ENCODE measurements around the gene OSBPL2.

Gene OSBPL2

DNA sequence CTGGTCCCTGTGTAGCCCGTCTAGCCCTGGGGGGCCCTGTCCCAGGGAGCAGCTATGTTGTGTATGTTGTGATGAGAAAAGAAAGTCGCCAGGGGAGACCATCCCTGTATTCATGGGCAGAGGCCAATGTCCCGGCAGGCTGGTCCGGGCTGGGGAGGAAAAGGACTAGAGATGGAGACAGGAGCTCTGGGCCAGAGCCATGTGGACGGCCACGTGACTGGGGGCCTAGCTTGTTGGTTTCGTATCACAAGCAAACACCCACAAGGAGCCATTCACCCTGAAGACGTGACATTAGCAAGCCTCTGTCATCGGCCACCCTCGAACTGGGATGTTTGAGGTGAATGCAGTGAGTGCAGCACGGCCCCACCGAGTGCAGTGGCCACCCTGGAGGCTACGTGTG, 15.3 kb upstream of the OSBPL2 start:
- no peak for DNase-seq

DNA sequence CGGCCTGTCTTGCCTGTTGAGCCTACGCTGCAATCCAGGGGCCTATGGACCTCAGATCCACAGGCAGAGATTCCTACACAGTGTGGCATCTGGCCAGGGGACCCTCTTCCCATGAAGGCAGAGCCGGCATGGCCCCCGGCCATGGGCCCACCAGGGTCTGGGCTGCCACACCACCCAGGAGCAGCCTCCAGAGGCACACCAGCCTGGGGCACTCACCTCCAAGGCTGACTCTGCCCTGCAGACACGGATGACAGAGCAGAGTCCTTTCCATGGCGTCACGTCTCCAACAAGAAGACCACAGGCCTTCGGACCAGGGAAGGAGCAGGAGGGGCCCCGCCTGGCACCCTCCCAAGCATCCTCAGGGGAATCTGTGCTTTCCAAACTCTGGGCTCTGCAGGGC, 14.8 kb upstream of the OSBPL2 start:
- no peak for DNase-seq

DNA sequence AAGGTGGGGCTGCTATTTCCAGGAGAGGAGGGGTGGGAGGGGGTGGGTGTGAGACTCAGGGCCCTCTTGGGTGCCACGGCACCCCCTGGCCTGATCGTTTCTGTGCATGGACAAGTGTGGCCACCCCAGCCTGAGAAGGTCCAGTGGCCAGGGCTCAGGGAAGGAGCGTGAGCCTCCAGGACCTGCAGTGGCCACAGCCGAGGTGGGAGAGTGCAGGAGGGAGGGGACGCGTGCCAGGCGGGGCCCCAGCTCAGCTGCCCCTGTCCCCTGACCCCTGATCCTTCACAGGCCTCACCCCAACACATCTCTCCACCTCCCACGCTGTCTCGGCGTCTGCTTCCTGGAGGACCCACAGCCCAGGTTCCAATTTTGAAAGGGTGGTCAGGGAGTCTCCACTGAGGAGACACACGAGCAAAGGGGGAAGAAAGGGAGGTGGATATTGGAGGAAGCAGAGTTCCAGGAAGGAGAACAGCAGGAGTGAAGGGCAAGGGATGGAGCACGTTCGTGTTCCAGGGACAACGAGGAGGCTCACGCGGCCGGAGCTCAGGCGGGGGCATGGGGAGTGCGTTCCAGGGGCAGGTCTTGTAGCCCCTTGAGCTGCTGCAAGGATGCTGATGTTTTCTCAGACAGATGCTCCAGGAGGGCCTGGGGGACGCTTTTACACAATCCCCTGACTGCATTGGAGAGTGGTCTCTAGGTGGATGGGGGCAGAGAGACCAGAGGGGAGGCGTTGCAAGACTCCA, 14.0 kb upstream of the OSBPL2 start:
- DNase-seq = no peak

DNA sequence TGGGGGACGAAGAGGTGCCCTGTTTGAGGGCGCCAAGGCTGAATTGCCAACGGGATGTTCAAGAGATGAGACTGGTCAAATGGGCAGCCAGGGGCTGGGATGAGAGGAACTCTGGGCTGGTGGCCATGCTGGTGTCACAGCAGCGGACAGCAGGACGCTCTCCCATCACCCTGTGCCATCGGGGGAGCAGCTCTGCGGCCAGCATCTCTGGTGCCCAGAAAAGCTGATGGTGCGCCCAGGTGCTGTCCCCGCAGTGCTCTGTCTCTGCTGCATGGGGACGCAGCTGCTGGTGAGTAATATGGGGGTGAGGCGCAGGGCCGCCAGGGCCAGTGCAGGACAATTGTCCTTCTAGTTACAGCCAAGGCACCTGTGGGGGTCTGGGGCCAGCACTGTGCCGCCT, 13.3 kb upstream of the OSBPL2 start:
- no peak for DNase-seq

DNA sequence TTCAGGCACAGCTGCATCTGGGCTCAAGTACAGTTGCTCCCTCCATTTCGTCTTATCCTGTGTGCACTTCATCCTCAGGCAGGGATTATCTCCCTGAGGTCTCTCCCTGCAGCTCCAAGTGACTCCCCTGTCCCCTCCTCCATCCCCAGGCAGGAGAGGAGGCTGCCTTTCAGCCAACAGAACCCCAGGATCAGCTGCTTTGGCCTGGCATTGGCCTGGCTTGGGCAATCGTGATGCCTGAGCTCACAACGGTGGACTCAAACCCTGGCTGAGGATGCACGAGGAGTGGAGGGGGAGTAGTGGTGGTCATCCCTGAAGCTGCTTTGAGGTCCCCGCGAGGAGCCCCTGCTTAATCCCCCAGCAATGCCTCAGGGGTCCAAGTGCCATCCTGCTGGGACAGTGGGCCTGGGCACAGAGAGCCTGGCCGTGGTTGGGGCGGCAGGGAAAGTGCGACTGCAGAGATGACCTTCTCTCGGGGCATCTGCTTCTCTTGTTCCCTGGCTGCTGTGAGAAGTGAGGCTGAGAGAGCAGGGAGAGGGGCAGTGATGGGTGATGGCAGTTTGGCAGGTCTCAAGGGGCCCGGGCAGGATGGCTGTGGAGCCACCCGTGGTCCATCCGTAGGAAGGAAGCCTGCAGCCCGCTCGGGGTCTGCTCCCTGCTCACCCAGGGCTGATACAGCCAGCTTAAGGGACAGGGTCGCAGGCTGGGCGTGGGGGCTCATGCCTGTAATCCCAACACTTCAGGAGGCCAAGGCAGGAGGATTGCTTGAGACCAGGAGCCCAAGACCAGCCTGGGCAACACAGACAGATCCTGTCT, 12.3 kb upstream of the OSBPL2 start:
- no peak for DNase-seq

DNA sequence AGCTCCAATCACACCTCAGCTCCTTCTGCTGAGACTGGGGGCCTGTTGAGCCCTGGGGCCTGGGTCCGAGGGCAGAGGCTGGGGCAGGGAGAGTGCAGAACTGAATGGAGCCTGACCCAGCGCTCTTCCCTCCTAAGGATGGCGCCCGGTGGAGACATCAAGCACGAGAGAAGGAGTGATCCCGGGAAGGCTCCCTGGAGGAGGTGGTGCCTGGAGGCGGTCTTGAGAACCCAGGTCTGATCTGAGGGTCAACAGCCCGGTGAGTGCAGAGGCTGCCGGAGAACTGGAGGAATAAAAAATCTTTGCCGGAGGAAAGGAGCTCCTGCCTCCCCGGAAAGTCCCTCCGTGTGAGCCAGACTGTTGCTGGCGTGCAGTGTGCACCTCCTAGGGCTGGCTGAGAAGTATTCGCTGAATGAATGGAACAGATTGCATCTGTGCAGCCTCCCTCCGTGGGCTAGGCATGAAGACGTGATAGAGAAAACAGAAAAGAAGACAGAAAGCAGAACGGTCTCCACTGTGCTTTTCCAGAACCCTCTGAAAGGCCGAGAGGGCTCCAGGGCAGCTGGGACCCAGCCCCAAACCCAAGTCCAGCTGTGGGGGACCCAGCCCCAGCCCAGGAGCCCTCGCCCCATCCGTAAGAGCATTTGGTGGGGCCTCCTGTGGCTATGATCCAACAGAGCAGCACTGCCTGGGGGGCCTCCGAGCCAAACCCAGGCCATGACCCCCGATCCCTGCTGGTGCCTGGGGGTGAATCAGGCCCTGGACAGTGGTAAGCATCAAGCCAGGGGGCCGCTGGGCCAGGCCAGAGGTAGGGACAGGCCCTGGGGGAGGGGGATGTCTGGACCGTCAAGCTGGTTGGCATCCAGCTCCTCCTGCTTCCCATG, 11.4 kb upstream of the OSBPL2 start:
- no peak for DNase-seq

DNA sequence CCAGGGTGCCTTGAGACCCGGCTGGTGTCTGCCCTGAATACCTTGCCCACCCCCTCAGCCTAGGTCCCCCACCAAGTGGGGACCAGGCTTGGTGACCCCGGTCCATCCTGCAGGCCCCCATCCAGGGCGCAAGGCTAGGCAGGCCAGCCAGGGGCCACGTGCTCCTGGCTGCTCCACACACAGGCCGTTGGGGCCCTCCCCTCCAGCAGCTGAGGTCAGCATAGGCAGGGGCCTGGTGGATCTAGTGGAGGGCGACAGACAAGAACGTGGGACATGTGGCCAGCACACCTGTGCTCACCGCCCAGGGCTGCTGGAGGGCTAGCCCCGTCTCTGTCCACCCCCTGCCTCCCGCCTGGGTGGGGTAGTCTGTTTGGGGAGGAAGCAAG, 10.7 kb upstream of the OSBPL2 start:
- DNase-seq = no peak

DNA sequence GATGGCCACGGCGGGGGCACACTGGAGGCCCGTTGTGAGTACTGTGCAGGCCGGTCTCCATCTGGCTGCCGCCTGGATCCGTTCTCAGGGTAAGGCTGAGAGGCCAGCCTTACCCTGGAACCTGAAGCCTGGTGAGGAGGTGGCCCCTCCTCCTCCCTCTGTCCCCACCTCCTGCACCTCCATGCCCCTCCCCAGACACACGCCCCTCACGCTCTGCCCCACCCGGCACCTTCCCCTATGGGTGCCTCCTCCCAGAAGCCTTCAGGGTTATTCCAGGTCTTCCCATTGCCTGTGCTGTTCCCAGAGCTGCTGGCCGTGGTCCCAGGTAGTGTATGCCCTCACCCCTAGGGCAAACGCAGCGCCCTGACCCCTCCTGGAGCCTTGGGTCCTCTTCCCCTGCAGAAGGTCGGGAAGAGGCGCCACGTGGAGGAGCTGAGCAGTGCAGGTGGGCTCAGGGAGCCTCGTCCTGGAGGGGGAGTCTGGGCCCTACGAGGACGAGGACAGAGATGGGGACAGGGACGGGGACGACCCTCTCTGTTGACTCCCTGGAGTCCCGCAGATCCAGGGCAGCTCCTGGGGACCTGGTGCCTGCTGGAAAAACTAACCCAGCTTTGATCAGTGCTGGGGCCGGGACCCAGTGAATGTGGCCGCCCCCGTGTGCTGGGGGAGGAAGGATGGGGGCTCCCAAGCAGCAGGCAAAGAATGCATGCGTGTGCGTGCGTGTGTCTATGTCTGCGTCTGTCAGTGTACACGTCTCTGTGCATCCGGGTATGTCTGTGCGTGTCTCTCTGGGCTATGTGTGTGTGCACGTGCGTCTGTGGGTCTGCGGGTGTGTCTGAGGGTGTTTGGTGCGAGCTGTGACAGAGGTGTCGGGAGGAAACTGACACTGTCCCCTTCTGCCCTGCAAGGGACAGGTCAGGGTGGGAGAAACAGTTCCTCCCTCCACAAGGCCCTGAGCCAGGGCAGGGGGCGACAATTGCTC, 10.1 kb upstream of the OSBPL2 start:
- DNase-seq = no peak

DNA sequence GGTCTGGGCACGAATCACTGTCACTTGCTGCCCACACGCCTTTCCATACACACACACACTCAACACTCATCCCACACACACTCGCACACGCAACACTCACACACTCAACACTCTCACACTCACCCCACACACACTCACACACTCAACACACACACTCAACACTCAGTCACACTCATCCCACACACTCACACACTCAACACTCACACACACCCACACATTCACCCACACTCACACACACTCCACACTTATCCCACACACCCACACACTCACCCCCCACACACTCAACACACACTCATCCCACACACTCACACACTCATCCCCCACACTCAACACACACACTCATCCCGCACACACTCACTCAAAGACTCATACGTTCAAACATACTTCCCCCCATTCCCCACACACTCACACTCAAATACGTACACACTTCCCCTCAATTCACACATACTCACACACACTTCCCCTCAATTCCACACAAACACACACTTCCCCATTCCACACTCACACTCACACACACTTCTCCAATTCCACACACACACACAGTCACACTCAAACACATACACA, 9.3 kb upstream of the OSBPL2 start:
- no peak for DNase-seq

DNA sequence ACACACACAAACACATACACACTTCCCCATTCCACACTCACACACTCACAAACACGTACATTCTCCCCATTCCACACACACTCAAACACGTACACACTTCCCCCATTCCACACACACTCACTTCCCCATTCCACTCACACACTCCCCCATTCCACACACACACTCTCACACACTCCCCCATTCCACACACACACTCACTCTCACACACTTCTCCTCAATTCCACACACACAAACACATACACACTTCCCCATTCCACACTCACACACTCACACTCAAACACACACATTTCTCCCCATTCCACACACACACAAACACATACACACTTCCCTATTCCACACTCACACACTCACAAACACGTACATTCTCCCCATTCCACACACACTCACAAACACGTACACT, 8.7 kb upstream of the OSBPL2 start:
- no peak for DNase-seq

DNA sequence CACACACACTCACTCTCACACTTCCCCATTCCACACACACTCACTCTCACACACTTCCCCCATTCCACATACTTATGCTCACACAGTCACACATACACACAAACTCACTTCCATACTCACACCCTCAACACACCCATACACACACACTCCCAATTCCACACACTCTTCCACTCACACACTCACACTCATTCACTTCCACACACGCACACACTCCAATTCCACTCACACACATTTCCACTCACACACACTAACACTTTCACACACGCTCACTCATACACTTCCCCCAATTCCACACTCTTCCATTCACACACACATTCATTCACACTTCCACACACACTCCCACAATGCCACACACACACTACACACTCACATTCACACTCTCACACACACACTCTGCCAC, 8.0 kb upstream of the OSBPL2 start:
- DNase-seq = no peak

DNA sequence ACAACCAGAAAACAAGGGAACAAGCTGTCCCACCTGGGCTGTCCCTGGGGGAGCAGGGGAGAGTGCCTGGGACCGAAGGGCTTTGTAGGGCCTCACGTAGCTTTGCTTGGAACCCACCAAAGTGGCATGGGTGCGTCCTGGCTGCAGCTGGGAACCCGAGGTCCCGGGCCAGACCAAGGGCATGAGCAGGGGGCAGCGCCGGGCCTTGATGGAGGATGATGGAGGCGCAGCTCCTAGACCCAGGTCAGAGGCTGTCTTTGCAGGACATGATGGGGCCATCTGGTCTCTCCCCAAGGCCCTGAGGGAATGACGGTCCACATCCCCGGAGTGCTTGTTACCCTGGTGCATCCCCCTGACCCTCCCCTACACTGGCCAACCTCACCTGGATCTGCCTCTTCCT, 7.6 kb upstream of the OSBPL2 start:
- DNase-seq = no peak

DNA sequence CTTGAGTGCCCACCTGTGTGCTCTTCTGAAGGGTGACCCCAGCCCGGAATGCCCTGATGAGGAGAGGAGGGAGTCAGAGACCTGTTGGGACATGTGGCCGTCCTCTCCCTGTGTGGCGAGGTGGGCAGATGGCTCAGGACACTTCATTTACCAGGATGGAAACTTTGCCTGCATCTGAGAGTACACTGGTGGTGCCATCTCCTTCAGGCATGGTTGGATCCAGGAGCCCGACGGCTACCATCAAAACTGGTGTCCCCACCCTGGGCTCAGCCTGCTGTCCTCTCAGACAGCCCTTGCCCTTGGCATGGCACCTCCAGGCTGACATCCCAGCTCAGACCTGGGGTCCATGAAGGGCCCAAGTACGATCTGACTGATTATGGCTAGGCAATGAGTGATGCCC, 7.0 kb upstream of the OSBPL2 start:
- no peak for DNase-seq

DNA sequence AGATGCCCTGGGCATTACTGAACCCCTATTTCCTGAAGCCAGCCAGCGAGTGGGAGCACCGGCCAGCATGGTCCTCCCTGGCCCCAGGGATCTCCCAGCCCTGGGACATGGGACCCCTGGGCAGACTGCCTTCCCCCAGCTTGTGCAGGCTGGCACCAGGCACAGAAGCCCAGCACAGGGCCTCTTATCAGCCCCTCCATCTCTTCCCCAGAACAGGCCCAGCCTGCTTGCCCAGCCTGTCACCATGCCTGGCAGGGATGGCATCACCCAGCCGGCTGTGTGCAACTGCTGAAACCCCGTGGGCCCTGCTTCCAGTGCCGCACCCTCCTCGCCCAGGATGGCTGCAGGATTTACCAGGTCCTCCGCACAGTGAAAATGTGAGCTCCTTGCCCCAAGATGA, 6.1 kb upstream of the OSBPL2 start:
- no peak for DNase-seq

DNA sequence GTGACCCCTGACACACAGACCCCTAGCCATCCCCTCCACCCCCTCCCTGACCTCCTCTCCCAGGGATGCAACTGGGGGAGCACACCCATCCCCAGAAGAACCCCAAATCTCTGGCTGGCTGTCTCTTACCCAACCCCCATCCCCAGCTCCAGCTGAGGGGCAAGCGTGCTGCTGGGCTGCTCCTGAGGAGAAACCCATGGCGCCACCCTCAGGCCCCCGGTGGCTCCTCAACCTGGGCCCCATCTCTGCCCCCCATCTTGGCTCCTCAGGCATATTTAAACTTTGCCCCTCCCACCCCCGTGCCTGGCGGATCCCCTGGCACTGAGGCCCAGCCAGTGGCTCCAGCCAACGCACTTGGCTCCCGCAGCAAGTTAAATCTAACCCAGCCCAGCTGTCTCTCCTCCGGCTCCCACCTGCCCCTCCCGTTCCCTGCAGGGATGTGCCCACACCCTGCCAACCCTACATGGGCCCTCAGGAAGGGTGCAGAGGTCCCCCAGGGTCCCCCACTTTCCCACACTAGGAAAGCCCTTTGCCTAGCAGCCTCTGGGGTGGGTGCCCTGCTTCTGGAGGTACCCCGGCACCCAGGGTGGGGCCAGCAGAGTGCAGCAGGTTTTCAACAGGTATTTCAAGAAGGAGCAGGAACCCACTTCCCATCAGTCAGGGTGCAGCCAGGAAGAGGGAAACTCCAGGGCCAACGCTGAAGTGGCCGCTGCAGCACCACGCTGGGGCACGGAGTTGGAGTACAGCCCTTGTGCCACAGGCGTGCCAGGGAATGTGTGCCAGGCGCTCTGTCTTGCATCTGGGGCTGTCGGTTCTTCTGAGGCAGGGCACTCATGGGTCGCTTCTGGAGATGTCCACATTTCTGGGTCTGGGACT, 5.3 kb upstream of the OSBPL2 start:
- DNase-seq = no peak

DNA sequence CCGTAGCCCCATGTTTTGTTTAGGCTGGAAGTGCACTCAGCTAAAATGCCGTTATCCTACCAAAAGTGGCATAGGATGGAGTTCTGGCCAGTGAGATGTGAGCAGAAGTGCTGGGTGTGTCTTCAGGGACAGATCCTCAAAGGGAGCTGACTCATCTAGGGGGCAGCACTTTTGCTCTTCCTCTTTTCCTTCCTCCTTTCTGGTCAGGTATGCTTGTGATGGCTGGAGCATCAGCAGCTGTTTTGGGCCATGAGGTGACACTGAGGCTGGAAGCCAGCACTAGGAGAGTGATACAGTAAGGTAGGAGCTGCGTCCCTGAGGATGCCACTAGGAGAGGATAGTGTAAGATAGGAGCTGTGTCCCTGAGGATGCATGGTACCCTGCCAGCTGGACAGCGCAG, 4.6 kb upstream of the OSBPL2 start:
- no peak for DNase-seq

DNA sequence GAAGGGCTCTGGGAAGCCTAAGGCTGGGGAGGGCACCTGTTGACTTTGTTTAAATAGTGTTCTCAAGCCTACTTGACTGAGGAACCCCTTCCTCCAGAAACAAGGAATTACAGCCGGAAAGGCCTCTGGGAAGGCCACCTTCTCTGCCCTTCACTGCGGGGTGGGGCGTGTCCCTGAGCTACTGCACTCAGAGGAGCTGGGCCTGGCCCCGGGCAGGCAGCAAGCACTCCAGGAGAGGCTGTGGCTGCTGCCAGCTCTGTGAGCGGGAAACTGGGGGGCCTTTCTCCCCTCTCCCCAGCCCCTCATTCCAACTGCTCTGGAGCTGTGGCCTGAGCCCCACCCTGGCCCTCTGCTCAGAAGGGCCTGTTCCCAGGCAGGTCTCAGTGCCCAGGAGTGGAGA, 4.0 kb upstream of the OSBPL2 start:
- no peak for DNase-seq

DNA sequence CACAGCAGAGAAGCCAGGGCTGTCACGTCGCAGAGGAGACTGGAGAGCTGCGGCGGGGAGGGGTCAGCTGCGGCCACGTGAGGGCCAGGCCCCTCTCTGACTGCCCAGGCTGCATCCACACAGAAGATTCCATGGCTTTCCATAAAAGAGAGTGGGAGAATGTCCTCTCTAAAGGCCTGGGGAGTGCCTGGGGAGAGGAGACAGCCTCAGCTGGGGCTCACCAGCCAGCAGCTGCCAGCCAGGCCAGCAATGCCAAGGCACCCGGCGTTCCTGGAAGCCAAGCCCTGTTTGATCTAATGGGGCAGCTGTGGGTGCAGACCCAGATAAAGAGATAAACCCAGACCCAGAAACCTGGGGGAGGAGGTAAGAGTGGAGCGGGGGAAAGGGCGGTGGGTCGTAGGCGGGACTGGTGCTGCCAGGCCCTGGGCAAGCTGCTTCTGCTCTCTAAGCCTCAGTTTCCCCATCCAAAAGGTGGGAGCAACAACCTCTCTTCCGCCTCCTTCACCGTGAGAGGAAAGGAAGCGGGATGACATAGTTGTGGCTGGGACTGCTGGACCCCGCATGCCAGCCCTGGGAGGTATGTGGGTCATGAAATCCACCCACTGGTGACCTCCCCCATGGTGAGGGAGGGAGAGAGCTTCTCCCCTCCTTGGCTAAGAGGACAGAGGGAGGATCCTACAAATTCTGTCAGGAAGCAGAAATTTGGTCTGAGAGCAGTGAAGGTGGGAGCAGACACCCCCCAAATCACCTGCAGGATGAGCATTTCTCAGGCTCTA, 3.1 kb upstream of the OSBPL2 start:
- no peak for DNase-seq

DNA sequence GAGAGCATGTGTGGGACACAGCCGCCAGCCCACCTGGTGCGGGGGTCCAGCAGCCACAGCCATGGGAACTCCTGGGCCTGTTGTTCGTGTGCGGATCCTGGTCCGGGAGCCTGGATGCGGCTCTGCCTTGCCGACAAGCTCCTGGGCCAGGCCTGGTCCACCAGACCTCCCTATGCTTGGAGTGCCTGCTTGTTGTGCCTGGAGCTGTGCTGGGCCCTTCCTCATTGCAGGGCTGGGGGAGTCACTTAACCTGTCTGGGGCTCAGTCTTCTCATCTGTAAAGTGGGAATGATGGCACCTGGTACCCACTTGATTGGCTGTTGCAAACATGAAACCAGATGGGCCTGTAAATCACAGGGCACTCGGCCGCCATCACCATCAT, 2.6 kb upstream of the OSBPL2 start:
- no peak for DNase-seq

DNA sequence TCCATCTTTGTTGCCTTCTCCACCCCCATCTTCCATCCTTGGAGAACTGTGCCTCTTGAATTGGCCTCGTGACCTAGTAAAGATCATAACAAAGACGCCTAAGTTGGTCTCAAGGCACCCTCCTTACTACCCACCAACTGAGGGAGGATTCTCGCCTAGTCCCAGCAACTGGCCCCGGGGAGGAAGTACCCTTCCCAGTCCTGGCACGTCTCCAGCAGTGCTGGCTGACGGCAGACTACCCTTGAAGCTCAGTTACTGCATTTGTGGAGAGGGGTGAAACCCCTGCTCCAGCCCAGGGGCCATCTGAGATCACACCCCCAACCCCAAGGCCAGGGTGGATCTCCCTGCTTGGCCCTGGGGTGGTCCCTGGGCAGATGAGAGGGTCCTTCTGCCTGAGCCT, 2.1 kb upstream of the OSBPL2 start:
- no peak for DNase-seq

Data from activated CD4-positive, alpha-beta T cell treated with anti-CD3 and anti-CD28 coated beads for 4 hours (primary cell).